Ectodermal cell (in vitro differentiated cells): ENCODE data around the gene DCUN1D2.

Experiments
- H3K27ac ChIP-seq: 2 replicates; pipeline ENCODE4 v1.7.0; 2013; ENCODE audit warnings: mild to moderate bottlenecking, low read depth, low read length; ENCODE audit not compliant: insufficient read depth, poor library complexity, severe bottlenecking
- H3K27me3 ChIP-seq: 2 replicates; pipeline ENCODE4 v1.7.0; 2013; ENCODE audit warnings: mild to moderate bottlenecking, low read length; ENCODE audit not compliant: insufficient read depth, control insufficient read depth, poor library complexity, severe bottlenecking
- H3K36me3 ChIP-seq: one replicate; pipeline ENCODE4 v1.7.0; 2013; ENCODE audit warnings: low read length; ENCODE audit not compliant: control insufficient read depth, insufficient read depth
- H3K4me1 ChIP-seq: one replicate; pipeline ENCODE4 v1.7.0; 2013; ENCODE audit warnings: low read length; ENCODE audit not compliant: control insufficient read depth, insufficient read depth
- H3K4me3 ChIP-seq: 2 replicates; pipeline ENCODE4 v1.7.0; 2013; ENCODE audit warnings: low read depth, low read length, control low read depth; ENCODE audit not compliant: insufficient read depth
- H3K9me3 ChIP-seq: 2 replicates; pipeline ENCODE4 v1.7.0; 2013; ENCODE audit warnings: mild to moderate bottlenecking, low read length, moderate library complexity; ENCODE audit not compliant: control insufficient read depth
- WGBS, 2 experiments: methylation state at CpG; one replicate each; pipeline ENCODE4 v1.1.7; 2013; ENCODE audit warnings: missing lambda C conversion rate in 2 of 2; 5-methylcytosine and 5-hydroxymethylcytosine counted together

Gene DCUN1D2

DNA sequence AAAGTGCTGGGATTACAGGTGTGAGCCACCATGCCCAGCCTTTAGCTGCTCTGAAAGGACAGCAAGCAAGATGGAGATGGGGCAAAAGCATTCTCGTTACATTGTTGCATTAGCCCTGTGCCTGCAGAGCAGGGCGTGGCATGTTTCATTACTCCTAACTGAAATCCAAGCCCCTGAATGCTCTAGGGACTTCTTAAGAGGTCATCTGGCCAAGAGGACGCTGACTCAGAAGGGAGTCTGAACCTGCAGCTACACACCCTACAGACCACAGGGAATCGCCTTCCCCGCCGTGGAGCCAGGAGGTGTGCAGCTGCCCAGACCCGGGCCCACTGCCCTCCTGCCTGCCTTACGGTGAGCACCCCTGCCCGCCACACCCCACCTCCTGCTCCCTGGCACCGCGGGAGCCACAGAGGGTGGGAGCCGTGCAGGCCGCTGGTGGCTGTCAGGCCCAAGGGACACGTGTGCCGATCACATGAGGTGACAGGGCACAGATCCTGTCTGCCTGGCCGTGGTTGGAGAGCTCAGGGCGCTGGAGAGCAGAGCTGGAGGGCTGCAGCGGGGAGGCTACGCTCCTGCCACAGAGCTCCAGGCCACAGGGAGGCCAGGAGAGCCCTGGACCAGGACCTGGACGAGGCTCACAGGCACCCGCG, 64.4 kb downstream of the DCUN1D2 start:
- Histone ChIP-seq H3K4me3 (no peak overlapping the region), H3K27ac (no peak overlapping the region), H3K4me1 (no peaks in the 10 kb centered on the region), H3K36me3 (no peaks in the 10 kb centered on the region), H3K27me3 (no peaks in the 10 kb centered on the region), H3K9me3 (no peaks in the 10 kb centered on the region)
- 93 to 94% methylated on average over 22 of the region's 22 CpGs for WGBS, 2 experiments

DNA sequence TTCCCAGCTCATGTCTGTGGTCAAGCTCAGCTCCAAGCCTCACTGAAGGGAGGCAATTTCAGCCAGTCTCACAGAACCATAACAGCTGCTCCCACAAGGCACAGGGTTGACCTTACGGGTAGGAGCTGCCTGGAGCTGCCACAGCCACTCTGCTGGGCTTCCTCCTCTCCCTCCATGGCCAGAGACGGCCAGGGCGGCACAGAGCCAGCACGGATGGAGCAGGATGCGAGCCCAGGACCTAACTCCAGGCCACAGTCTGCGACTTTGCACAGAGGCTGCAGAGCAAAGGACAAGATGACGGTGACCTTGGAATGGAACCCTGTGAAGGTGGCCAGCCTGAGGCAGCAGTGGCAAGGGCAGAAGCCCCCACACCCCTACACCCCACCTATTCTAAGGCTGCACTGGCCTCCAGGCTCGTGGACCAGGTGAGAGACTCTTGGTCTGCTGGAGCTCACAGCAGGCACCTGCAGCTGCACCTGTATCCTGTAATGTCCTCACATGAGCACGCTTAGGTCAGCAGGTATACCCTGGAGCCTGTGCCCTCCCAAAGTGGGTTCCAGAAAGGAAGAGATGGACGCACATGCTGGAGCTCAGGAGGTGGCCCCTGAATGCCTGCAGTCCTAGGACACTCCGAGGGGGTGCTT, 66.9 kb downstream of the DCUN1D2 start:
- no peaks in the 10 kb centered on the region for H3K36me3 ChIP-seq
- H3K27ac ChIP-seq = no peak overlapping the region
- WGBS, 2 experiments = 92 to 94% methylated on average over 11 of the region's 11 CpGs
- no peaks in the 10 kb centered on the region for H3K4me1 ChIP-seq
- H3K27me3 ChIP-seq = no peaks in the 10 kb centered on the region
- H3K9me3 ChIP-seq = no peaks in the 10 kb centered on the region
- no peak overlapping the region for H3K4me3 ChIP-seq

DNA sequence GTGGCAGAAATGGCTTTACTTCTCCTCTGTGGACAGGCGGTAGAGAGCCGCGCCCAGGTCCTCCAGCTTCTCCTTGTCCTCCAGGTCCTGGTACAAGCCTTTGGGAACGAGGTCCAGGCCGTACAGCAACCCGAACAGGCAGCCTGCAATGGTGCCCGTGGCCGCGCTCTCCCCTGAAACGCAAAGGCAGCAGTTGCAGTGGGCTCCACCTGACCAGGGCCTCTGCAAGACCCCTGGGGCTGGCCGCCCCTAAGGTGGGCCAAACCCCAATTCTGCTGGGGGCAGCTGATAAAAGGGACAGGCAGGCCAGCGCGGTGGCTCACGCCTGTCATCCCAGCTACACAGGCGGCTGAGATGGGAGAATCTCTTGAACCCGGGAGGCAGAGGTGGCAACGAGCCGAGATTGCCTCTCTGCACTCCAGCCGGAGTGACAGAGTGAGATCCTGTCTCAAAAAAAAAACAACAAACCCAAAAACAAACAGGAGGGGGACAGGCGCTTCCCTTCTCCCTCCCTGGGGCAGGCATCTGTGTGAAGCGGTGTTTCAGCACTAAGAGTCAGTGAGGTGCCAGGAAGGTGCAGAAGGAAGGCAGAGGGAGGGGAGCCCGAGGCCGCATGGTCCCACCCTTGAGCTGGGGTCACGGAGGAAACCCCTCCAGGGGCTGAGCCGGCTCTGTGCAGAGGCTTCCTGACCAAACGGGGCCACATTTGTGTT, 67.5 kb downstream of the DCUN1D2 start:
- Histone ChIP-seq H3K27me3 (no peaks in the 10 kb centered on the region), H3K36me3 (no peaks in the 10 kb centered on the region), H3K9me3 (no peaks in the 10 kb centered on the region), H3K4me3 (no peak overlapping the region), H3K4me1 (peaks cover 5% of the 10 kb centered on the region), H3K27ac (no peak overlapping the region)
- 92 to 93% methylated on average over 26 of the region's 26 CpGs for WGBS, 2 experiments

DNA sequence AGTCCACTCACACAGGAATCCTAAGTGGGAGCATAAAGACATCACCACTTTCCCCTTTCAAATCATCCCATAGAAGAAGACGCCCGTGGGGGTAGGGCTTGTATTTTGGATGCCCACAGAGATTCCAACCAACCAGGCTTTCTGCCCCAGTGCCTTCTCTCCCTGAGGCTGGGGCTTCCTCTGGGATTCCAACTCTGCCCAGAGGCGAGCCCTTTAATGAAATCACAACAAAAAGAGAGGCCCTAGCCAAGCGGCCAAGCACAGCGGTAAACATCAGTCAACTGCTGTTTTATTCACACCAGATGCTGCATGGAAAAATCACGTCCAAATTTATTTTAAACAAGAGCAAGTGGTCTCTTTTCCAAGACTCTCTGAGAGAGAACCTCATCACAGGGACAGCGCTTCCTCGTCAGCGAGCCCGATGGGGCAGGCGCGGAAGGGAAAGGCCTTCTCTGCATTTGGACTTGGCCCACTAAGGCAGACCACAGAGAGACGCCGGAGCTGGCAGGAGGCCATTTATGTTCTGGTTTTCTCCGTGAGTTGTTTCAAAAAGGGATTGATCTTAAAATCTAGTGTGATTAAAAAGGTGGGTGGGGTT, 68.7 kb downstream of the DCUN1D2 start:
- Histone ChIP-seq H3K4me3 (no peak overlapping the region), H3K27me3 (no peaks in the 10 kb centered on the region), H3K36me3 (no peaks in the 10 kb centered on the region), H3K9me3 (no peaks in the 10 kb centered on the region), H3K4me1 (peaks cover 6% of the 10 kb centered on the region), H3K27ac (peak overlapping the region; percentile 44)
- 86 to 88% methylated on average over 15 of the region's 15 CpGs for WGBS, 2 experiments

DNA sequence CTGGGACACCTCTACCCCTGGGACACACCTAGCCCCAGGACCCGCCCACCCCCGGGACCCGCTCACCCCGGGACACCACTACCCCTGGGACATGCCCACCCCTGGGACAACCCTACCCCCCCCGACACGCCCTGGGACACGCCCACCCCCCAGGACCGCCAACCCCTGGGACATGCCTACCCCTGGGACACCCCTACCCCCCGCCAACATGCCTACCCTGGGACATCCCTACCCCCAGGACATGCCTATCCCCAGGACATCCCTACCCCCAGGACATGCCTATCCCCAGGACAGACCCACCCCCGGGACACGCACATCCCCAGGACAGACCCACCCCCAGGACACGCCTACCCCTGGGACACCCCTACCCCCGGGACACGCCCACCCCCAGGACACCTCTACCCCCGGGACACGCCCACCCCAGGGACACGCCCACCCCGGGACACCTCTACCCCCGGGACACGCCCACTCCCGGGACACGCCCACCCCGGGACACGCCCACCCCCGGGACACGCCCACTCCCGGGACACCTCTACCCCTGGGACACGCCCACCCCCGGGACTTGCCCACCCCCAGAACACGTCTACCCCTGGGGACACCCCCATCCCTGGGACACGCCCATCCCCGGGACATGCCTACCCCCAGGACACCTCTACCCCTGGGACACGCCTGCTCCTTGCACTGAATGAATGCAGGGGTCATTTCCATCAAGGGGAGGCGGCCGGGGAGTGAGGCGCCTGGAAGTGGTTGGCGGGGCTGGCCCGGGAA, 69.5 kb downstream of the DCUN1D2 start:
- Histone ChIP-seq H3K27ac (no peak overlapping the region), H3K36me3 (no peaks in the 10 kb centered on the region), H3K27me3 (no peaks in the 10 kb centered on the region), H3K9me3 (no peaks in the 10 kb centered on the region), H3K4me1 (peaks cover 6% of the 10 kb centered on the region), H3K4me3 (no peak overlapping the region)
- WGBS, 2 experiments = 82 to 84% methylated on average over 19 to 31 of the region's 38 CpGs

DNA sequence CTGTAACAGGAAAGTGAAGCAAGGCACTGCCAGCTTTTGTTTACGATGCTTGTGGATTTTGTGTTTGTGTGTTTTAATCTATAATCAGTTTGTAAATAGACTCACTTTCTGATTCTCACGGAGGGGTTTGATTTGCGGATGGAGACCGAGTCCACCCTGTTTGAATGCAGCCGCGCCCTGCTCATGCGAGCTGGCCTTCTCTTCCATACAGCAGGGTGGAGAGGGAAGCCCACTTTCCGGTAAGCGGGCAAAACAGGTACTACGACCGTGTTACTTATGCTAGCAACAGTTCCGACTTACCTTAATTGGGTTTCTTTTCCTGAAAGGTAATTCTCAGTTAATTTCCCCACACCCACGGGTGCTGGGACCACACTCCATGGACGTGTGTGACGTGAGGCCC, 70.3 kb downstream of the DCUN1D2 start:
- Histone ChIP-seq H3K9me3 (no peaks in the 10 kb centered on the region), H3K4me3 (no peak overlapping the region), H3K27me3 (no peaks in the 10 kb centered on the region), H3K4me1 (peaks cover 6% of the 10 kb centered on the region), H3K27ac (no peak overlapping the region), H3K36me3 (no peaks in the 10 kb centered on the region)
- WGBS, 2 experiments = 91 to 93% methylated on average over 15 of the region's 15 CpGs

DNA sequence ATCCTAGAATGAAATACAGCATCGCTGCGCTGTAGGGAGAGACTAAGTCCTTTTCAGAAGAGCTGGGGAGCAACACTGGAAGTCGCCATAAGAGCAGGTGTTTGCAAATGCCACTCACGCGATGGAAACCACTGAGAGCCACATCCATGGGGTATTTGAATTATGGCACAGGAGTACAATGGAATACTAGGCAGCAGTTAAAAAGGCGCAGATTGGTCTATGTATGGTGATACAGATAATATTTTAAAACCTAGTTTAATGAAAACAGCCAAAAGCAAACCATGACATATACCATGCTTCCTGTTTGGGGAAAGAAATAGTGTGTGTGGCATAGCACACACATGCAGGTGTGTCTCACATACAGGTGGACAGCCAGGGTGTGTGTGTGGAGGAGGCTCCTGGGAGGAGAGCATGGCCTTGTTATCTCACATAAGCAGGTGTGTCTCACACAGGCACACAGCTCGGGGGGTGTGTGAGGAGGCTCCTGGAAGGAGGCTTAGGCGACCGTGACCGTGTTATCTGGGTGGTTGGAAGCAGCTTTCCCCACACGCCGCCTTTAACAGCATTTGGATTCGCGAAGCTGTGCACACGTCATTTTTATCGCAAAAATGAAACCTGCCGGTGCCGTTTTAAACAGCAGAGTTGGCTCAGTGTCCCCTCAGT, 70.8 kb downstream of the DCUN1D2 start:
- Histone ChIP-seq H3K36me3 (no peaks in the 10 kb centered on the region), H3K4me3 (no peak overlapping the region), H3K27ac (no peak overlapping the region), H3K27me3 (no peaks in the 10 kb centered on the region), H3K9me3 (no peaks in the 10 kb centered on the region), H3K4me1 (peaks cover 6% of the 10 kb centered on the region)
- 95% methylated on average over 18 of the region's 18 CpGs for WGBS, 2 experiments

DNA sequence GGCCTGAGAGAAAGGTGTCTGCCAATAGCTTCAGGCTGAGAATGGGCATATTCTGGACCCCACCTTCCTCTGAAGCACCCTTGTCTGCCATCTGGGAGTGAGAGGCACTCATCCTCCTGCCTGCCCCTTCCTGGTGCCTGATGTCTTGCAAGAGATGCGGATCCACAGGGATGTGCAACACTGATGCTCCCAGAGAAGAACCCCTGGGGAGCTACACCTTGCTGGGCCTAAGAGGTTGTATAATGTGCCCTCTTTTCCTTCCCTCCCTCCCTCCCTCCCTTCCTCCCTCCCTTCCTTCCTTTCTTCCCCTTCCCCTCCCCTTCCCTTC, 71.8 kb downstream of the DCUN1D2 start:
- H3K9me3 ChIP-seq = no peaks in the 10 kb centered on the region
- H3K4me3 ChIP-seq = no peak overlapping the region
- H3K27ac ChIP-seq = no peak overlapping the region
- peaks cover 9% of the 10 kb centered on the region for H3K4me1 ChIP-seq
- no peaks in the 10 kb centered on the region for H3K27me3 ChIP-seq
- no peaks in the 10 kb centered on the region for H3K36me3 ChIP-seq
- 81 to 92% methylated on average over 1 of the region's 1 CpG for WGBS, 2 experiments

DNA sequence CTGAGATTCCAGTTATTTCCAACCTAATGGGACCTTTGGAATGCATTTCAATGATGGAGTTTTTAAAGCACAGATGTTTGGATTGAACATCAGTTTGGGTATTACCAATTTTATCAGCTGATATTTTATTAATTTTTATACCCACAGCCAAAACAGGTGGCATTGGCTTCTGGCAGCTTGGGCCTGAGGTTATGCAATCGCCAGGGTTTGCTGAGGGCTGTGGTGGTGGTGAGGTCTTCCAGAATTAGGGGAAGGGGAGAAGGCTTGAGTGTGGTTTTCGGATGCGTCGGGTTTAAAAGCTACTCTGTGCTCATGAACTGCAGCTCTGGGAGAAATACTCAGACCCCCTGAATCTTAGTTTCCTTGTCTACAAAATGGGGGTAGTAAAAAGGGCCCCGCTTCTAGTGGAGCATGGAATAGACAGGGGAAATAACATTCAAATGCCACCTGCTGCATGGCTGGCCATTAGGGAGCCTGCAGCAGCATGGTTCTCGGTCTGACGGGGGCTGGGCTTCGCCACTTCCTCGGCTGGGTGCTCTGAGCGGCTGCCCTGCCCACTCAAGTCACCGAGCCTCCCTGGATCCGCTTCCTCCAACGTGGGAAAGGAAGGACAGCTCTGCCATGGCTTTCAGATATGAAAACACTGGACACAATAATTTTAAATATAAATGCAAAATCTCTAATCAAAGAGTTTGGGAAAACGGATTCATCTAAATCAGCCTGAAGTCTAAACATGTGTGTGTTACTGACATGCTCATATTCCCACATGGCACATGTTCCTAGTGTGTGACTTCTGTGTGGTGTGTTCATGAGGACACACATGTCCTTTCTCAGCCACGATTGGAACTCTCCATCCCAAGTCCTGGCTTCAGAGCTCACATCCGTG, 72.4 kb downstream of the DCUN1D2 start:
- no peaks in the 10 kb centered on the region for H3K27me3 ChIP-seq
- H3K36me3 ChIP-seq = no peaks in the 10 kb centered on the region
- 72 to 80% methylated on average over 16 of the region's 16 CpGs for WGBS, 2 experiments
- H3K9me3 ChIP-seq = no peaks in the 10 kb centered on the region
- peaks cover 9% of the 10 kb centered on the region for H3K4me1 ChIP-seq
- H3K27ac ChIP-seq = no peak overlapping the region
- no peak overlapping the region for H3K4me3 ChIP-seq
